ENCODE results near the gene BOC.

Gene BOC

DNA sequence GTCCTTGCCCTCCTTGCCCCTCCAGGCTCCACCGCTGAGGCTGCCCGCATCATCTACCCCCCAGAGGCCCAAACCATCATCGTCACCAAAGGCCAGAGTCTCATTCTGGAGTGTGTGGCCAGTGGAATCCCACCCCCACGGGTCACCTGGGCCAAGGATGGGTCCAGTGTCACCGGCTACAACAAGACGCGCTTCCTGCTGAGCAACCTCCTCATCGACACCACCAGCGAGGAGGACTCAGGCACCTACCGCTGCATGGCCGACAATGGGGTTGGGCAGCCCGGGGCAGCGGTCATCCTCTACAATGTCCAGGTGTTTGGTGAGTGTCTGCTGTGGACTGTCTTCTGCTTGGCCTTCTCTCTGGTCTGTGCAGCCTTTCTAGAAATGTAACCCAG, 61.0 kb downstream of the BOC start:
- ChIA-PET CTCF (interaction anchor here (1.1 to 6.0 kb wide), 3 partner anchors 10 to 23 kb away, joined by 3 to 44 read pairs (median 6); no protein-coding TSS in a partner anchor), POLR2A (no interaction called here)

DNA sequence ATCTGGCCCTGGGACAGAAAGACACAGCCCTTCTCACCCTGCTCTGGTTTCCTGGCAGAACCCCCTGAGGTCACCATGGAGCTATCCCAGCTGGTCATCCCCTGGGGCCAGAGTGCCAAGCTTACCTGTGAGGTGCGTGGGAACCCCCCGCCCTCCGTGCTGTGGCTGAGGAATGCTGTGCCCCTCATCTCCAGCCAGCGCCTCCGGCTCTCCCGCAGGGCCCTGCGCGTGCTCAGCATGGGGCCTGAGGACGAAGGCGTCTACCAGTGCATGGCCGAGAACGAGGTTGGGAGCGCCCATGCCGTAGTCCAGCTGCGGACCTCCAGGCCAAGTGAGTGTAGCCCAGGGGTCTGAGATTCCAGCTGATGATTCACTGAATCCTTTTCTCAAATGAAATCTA, 61.7 kb downstream of the BOC start:
- no peak for DNase-seq (ENCODE audit: extremely low spot score)
- POLR2A ChIA-PET, result no interaction called here
- CTCF ChIA-PET, result interaction anchor here (1.1 to 6.0 kb wide), 4 partner anchors 8 to 22 kb away, joined by 3 to 44 read pairs (median 6); no protein-coding TSS in a partner anchor
- no peak for TF ChIP-seq CTCF (IDR thresholded peaks at IDR 0.05; ENCODE audit: control extremely low read depth, extremely low read depth, low read depth, missing control alignments)

More for the DNA sequence above, 61.0 kb downstream of the BOC start:
- DNase-seq (ENCODE audit: extremely low spot score), result no peak
- TF ChIP-seq CTCF (IDR thresholded peaks at IDR 0.05; ENCODE audit: control extremely low read depth, extremely low read depth, low read depth, missing control alignments), result no peak

GRCh38 chr3:113273604-113274378, 62.4 kb downstream of the BOC start:
- CTCF ChIA-PET, result interaction anchor here (1.0 to 6.0 kb wide), 4 partner anchors 9 to 21 kb away, joined by 3 to 44 read pairs (median 4); no protein-coding TSS in a partner anchor
- DNase-seq (ENCODE audit: extremely low spot score), result no peak
- TF ChIP-seq CTCF (IDR thresholded peaks at IDR 0.05; ENCODE audit: control extremely low read depth, extremely low read depth, low read depth, missing control alignments), result no peak
- POLR2A ChIA-PET, result no interaction called here

DNA sequence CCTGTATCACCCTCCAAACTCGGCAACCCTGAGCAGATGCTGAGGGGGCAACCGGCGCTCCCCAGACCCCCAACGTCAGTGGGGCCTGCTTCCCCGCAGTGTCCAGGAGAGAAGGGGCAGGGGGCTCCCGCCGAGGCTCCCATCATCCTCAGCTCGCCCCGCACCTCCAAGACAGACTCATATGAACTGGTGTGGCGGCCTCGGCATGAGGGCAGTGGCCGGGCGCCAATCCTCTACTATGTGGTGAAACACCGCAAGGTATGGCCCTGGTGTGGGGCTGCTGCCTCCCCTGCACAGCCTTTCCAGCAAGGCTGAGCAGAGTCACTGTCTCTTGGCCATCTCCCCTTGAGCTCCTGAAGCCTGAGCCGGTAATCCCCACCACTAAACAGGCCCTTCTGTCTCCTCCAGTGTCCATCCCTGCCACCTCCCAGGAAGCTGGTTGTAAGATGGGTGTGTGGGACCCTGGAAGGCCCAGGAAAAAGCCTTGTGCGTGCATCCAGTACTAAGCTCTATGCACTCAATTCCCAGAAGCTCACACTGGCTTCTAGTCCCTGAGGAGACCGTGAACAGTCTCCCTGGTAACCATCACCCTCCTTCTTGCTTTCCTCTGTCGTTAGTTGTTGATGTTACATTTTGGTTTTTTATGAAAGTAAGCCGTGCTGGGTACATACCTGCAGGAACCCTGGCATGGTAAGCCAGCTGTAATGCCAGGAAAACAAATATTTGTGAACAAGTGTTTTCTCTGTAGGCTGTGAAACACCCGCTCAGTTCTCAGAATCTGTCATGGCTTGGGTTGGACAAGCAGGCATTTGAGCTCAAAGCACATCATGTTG, 63.3 kb downstream of the BOC start:
- POLR2A ChIA-PET, result no interaction called here

GRCh38 chr3:113275258-113275556, 63.9 kb downstream of the BOC start:
- no peak for TF ChIP-seq CTCF (IDR thresholded peaks at IDR 0.05; ENCODE audit: control extremely low read depth, extremely low read depth, low read depth, missing control alignments)
- ChIA-PET CTCF (interaction anchor here (0.7 to 6.0 kb wide), 3 partner anchors 11 to 17 kb away, joined by 3 to 44 read pairs (median 4); no protein-coding TSS in a partner anchor), POLR2A (no interaction called here)
- DNase-seq (ENCODE audit: extremely low spot score), result no peak

More for the DNA sequence above, 63.3 kb downstream of the BOC start:
- no peak for TF ChIP-seq CTCF (IDR thresholded peaks at IDR 0.05; ENCODE audit: control extremely low read depth, extremely low read depth, low read depth, missing control alignments)
- no peak for DNase-seq (ENCODE audit: extremely low spot score)
- CTCF ChIA-PET, result interaction anchor here (0.7 to 6.0 kb wide), 5 partner anchors 10 to 17 kb away, joined by 3 to 44 read pairs (median 4); no protein-coding TSS in a partner anchor

GRCh38 chr3:113275583-113275928, 64.2 kb downstream of the BOC start:
- no peak for DNase-seq (ENCODE audit: extremely low spot score)
- ChIA-PET CTCF (interaction anchor here (1.4 to 6.0 kb wide), 2 partner anchors 11 kb away, joined by 3 to 44 read pairs; no protein-coding TSS in a partner anchor), POLR2A (no interaction called here)
- TF ChIP-seq CTCF (IDR thresholded peaks at IDR 0.05; ENCODE audit: control extremely low read depth, extremely low read depth, low read depth, missing control alignments), result no peak

Data from GM10248 (cell line).